ENCODE results near the gene CAMKMT.

DNA sequence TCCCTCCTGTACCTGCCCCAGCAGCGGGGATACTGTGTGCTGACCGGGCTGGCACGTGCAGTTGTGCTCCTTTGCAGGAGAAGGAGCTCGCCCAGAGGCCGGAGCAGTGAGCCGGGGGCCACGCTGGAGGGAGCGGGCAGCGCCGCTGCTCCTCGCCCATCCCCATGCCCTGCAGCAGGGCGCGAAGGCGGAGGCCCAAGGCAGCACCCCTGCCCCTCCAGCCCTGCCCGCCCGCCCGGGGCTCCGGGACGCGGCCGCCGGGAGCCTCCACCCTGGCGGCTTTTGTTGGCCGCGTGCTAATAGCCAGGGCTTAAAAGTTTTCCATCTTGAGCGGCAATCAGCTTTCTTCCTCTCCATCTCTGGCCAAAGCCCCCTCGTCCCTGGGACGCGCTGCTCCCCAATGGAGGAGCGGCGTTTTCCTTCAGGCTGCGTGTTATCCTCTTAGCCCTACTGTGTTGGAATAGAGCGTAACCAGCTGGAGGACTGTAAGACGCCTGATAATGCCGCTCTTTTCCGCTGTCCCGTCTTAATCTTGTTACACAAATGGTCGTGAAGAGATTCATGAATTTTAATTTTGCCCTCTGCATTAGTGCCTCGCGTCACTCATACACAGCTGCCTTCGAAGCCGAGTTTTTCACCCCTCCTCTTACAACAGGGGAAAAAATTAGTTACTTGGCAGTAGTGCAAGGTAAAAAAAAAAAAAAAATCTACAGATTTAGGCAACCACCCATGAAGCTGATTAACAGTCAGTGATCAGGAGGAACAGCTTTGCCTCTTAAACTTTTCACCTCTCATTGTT is 406.9 kb downstream of the CAMKMT start:
- TF ChIP-seq, protein P1, sequence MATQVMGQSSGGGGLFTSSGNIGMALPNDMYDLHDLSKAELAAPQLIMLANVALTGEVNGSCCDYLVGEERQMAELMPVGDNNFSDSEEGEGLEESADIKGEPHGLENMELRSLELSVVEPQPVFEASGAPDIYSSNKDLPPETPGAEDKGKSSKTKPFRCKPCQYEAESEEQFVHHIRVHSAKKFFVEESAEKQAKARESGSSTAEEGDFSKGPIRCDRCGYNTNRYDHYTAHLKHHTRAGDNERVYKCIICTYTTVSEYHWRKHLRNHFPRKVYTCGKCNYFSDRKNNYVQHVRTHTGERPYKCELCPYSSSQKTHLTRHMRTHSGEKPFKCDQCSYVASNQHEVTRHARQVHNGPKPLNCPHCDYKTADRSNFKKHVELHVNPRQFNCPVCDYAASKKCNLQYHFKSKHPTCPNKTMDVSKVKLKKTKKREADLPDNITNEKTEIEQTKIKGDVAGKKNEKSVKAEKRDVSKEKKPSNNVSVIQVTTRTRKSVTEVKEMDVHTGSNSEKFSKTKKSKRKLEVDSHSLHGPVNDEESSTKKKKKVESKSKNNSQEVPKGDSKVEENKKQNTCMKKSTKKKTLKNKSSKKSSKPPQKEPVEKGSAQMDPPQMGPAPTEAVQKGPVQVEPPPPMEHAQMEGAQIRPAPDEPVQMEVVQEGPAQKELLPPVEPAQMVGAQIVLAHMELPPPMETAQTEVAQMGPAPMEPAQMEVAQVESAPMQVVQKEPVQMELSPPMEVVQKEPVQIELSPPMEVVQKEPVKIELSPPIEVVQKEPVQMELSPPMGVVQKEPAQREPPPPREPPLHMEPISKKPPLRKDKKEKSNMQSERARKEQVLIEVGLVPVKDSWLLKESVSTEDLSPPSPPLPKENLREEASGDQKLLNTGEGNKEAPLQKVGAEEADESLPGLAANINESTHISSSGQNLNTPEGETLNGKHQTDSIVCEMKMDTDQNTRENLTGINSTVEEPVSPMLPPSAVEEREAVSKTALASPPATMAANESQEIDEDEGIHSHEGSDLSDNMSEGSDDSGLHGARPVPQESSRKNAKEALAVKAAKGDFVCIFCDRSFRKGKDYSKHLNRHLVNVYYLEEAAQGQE (IDR thresholded peaks at IDR 0.05; ENCODE audit: unreplicated experiment): no peak
- TF ChIP-seq, protein P2, sequence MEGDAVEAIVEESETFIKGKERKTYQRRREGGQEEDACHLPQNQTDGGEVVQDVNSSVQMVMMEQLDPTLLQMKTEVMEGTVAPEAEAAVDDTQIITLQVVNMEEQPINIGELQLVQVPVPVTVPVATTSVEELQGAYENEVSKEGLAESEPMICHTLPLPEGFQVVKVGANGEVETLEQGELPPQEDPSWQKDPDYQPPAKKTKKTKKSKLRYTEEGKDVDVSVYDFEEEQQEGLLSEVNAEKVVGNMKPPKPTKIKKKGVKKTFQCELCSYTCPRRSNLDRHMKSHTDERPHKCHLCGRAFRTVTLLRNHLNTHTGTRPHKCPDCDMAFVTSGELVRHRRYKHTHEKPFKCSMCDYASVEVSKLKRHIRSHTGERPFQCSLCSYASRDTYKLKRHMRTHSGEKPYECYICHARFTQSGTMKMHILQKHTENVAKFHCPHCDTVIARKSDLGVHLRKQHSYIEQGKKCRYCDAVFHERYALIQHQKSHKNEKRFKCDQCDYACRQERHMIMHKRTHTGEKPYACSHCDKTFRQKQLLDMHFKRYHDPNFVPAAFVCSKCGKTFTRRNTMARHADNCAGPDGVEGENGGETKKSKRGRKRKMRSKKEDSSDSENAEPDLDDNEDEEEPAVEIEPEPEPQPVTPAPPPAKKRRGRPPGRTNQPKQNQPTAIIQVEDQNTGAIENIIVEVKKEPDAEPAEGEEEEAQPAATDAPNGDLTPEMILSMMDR (conservative IDR thresholded peaks at IDR 0.05; ENCODE audit: low read depth in 2 of 2): no peak
- TF ChIP-seq POLR2AphosphoS5 (IDR thresholded peaks at IDR 0.05; ENCODE audit: low read depth): no peak
- TF ChIP-seq CREB1 (CRISPR knock-in tag; IDR thresholded peaks at IDR 0.05; ENCODE audit: low read depth): no peak

All from GM23338 (cell line).